Colonic mucosa (tissue), 4 donors: ENCODE measurements around the gene FOXL1. TPM values are rescaled to one million over a fixed set of nuclear protein-coding genes. Genes with fewer than 3 reads are reported as not detected.

ENCODE experiments used
- DNase-seq: peaks from one replicate; pipeline ENCODE4 v3.0.0-alpha.2; 2020
- H3K27ac ChIP-seq: fragments of 200-600 bp; one replicate; pipeline ENCODE4 v1.8.0; 2021
- H3K27me3 ChIP-seq: fragments of 200-600 bp; one replicate; pipeline ENCODE4 v1.8.0; 2021
- H3K36me3 ChIP-seq: fragments of 200-600 bp; one replicate; pipeline ENCODE4 v1.8.0; 2021
- H3K4me1 ChIP-seq: fragments of 200-600 bp; one replicate; pipeline ENCODE4 v1.8.0; 2021; ENCODE audit warnings: mild to moderate bottlenecking
- H3K4me3 ChIP-seq: fragments of 200-600 bp; one replicate; pipeline ENCODE4 v1.8.0; 2021
- H3K9ac ChIP-seq, 2 donors: one replicate each; pipeline ENCODE4 v1.7.0; 2013; ENCODE audit warnings: control low read depth in 2 of 2, low read depth in 2 of 2, low read length in 2 of 2
- H3K9me3 ChIP-seq: fragments of 200-600 bp; one replicate; pipeline ENCODE4 v1.8.0; 2021
- CTCF ChIP-seq: fragments of 200-600 bp; IDR thresholded peaks from one replicate; pipeline ENCODE4 v1.8.0; 2022; ENCODE audit warnings: antibody characterized with exemption, mild to moderate bottlenecking
- intact Hi-C: fragments of 100-400 bp; cut with DNase I; formaldehyde crosslinking; loops from one replicate; pipeline ENCODE4 v1.14.1; 2022
- total RNA-seq, 2 donors: library from RNA; stranded (reverse); fragmentation: NEBNext Ultra II Directional in 1 of 2; extraction: Animal tissue kit (Norgen Biotek cat#: 25700) in 1 of 2; gene quantifications; one replicate each; pipeline ENCODE4 v1.2.1, GENCODE V29; 2021
- donor health status: healthy.
- donor health status: DM: no; HTN: no; CAD: no.
- donor health status: DM: no; HTN: no; CAD: no.

The FOXL1 gene
- total RNA-seq, 2 donors from 2014 or later: 2.5 to 3.2 TPM

DNA sequence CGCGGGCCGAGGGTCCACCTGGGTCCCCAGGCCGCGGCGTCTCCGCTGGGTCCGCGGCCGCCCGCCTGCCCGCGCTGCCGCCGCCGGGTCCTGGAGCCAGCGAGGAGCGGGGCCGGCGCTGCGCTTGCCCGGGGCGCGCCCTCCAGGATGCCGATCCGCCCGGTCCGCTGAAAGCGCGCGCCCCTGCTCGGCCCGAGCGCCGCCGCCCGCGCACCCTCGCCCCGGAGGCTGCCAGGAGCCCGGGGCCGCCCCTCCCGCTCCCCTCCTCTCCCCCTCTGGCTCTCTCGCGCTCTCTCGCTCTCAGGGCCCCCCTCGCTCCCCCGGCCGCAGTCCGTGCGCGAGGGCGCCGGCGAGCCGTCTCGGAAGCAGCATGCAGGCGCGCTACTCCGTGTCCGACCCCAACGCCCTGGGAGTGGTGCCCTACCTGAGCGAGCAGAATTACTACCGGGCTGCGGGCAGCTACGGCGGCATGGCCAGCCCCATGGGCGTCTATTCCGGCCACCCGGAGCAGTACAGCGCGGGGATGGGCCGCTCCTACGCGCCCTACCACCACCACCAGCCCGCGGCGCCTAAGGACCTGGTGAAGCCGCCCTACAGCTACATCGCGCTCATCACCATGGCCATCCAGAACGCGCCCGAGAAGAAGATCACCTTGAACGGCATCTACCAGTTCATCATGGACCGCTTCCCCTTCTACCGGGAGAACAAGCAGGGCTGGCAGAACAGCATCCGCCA is 11.2 kb upstream of the FOXL1 start:
- intact Hi-C loops: loop anchor here (10.0 kb wide), 1 partner anchor 638 kb away; no protein-coding TSS in a partner anchor
- Histone ChIP-seq H3K36me3 (no peaks in the 10 kb centered on the region), H3K27me3 (peaks cover 76% of the 10 kb centered on the region), H3K9me3 (no peaks in the 10 kb centered on the region), H3K4me1 (no peaks in the 10 kb centered on the region), H3K9ac (peak overlapping the region in 1 of 2 donors; percentile 35), H3K27ac (no peak overlapping the region), H3K4me3 (no peak overlapping the region)
- DNase-seq: no peak
- TF ChIP-seq CTCF: no peak

DNA sequence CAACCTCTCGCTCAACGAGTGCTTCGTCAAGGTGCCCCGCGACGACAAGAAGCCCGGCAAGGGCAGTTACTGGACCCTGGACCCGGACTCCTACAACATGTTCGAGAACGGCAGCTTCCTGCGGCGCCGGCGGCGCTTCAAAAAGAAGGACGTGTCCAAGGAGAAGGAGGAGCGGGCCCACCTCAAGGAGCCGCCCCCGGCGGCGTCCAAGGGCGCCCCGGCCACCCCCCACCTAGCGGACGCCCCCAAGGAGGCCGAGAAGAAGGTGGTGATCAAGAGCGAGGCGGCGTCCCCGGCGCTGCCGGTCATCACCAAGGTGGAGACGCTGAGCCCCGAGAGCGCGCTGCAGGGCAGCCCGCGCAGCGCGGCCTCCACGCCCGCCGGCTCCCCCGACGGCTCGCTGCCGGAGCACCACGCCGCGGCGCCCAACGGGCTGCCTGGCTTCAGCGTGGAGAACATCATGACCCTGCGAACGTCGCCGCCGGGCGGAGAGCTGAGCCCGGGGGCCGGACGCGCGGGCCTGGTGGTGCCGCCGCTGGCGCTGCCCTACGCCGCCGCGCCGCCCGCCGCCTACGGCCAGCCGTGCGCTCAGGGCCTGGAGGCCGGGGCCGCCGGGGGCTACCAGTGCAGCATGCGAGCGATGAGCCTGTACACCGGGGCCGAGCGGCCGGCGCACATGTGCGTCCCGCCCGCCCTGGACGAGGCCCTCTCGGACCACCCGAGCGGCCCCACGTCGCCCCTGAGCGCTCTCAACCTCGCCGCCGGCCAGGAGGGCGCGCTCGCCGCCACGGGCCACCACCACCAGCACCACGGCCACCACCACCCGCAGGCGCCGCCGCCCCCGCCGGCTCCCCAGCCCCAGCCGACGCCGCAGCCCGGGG is 10.4 kb upstream of the FOXL1 start:
- H3K27ac ChIP-seq: no peak overlapping the region
- no peak for DNase-seq
- intact Hi-C loops: loop anchor here (10.0 kb wide), 1 partner anchor 637 kb away; no protein-coding TSS in a partner anchor

GRCh38 chr16:86568677-86569623 is 9.4 kb upstream of the FOXL1 start:
- no peak overlapping the region for H3K9ac ChIP-seq
- no peaks in the 10 kb centered on the region for H3K36me3 ChIP-seq
- TF ChIP-seq CTCF: no peak
- H3K4me3 ChIP-seq: no peak overlapping the region
- DNase-seq: no peak
- intact Hi-C loops: loop anchor here (10.0 kb wide), 1 partner anchor 636 kb away; no protein-coding TSS in a partner anchor
- peaks cover 84% of the 10 kb centered on the region for H3K27me3 ChIP-seq
- H3K27ac ChIP-seq: no peak overlapping the region
- H3K4me1 ChIP-seq: no peaks in the 10 kb centered on the region
- no peaks in the 10 kb centered on the region for H3K9me3 ChIP-seq

More for the DNA sequence above, 10.4 kb upstream of the FOXL1 start:
- no peaks in the 10 kb centered on the region for H3K4me1 ChIP-seq
- no peak overlapping the region for H3K9ac ChIP-seq
- no peak overlapping the region for H3K4me3 ChIP-seq
- H3K36me3 ChIP-seq: no peaks in the 10 kb centered on the region
- TF ChIP-seq CTCF: no peak
- H3K27me3 ChIP-seq: peaks cover 76% of the 10 kb centered on the region
- no peaks in the 10 kb centered on the region for H3K9me3 ChIP-seq

- Histone ChIP-seq H3K9ac (no peak overlapping the region), H3K27me3 (peaks cover 76% of the 10 kb centered on the region), H3K4me3 (no peak overlapping the region), H3K27ac (no peak overlapping the region), H3K36me3 (no peaks in the 10 kb centered on the region), H3K4me1 (no peaks in the 10 kb centered on the region), H3K9me3 (no peaks in the 10 kb centered on the region)
- no peak for TF ChIP-seq CTCF
- DNase-seq: no peak
- intact Hi-C loops: loop anchor here (5.0 to 10.0 kb wide), 2 partner anchors 192 to 635 kb away; no protein-coding TSS in a partner anchor
These were observed 8.5 kb upstream of the FOXL1 start for GRCh38 chr16:86569701-86570447.
